Measurements from ENCODE around the gene IGSF22. TPM values are rescaled to one million over a fixed set of nuclear protein-coding genes. Genes with fewer than 3 reads are reported as not detected.

The IGSF22 gene
- total RNA-seq, 4 donors from 2014 or later = 0.13 to 0.24 TPM; not detected in 2

- ATAC-seq (ENCODE audit: low FRiP score) (no peak), DNase-seq (ENCODE audit: low spot score) (no peak)
- no peak for TF ChIP-seq CTCF (IDR thresholded peaks at IDR 0.05)
These were observed 19.3 kb upstream of the IGSF22 start for GRCh38 chr11:18745251-18745650.

- DNase-seq (ENCODE audit: low spot score) (no peak), ATAC-seq (ENCODE audit: low FRiP score) (no peak)
- no peak for TF ChIP-seq CTCF (IDR thresholded peaks at IDR 0.05)
These were observed 18.0 kb upstream of the IGSF22 start for GRCh38 chr11:18743900-18744514.

GRCh38 chr11:18743365-18743764 is 17.4 kb upstream of the IGSF22 start:
- TF ChIP-seq CTCF (IDR thresholded peaks at IDR 0.05) = no peak
- DNase-seq (ENCODE audit: low spot score) (no peak), ATAC-seq (ENCODE audit: low FRiP score) (no peak)

- ATAC-seq (ENCODE audit: low FRiP score) (no peak), DNase-seq (ENCODE audit: low spot score) (no peak)
- no peak for TF ChIP-seq CTCF (IDR thresholded peaks at IDR 0.05)
These were observed 15.8 kb upstream of the IGSF22 start for GRCh38 chr11:18741783-18742182.

- DNase-seq (ENCODE audit: low spot score) (no peak), ATAC-seq (ENCODE audit: low FRiP score) (no peak)
- no peak for TF ChIP-seq CTCF (IDR thresholded peaks at IDR 0.05)
These were observed 13.7 kb upstream of the IGSF22 start for GRCh38 chr11:18739685-18740084.

GRCh38 chr11:18737642-18738041 is 11.7 kb upstream of the IGSF22 start:
- no peak for ATAC-seq (ENCODE audit: low FRiP score)
- TF ChIP-seq CTCF (IDR thresholded peaks at IDR 0.05) = no peak

GRCh38 chr11:18736590-18737148 is 10.7 kb upstream of the IGSF22 start:
- no peak for DNase-seq (ENCODE audit: low spot score)
- no peak for ATAC-seq (ENCODE audit: low FRiP score)
- TF ChIP-seq CTCF (IDR thresholded peaks at IDR 0.05) = no peak

More at GRCh38 chr11:18737642-18738041, 11.7 kb upstream of the IGSF22 start:
- DNase-seq (ENCODE audit: low spot score) = no peak
